SK-N-SH (cell line): Measurements from ENCODE around the gene MTMR12. TPM values are rescaled to one million over a fixed set of nuclear protein-coding genes. Genes with fewer than 3 reads are reported as not detected.

ENCODE experiments used
- CTCF ChIA-PET: fragments of 300-600, 350-600 bp; formaldehyde crosslinking; extraction: SDS; loops from one replicate; lab custom pipeline; 2021; lab: Yijun Ruan, JAX
- POLR2A ChIA-PET: fragments of 350-600 bp; sonication (Branson Sonifier 250); formaldehyde crosslinking; extraction: SDS; loops from one replicate; lab custom pipeline; 2020; ENCODE audit warnings: antibody characterized with exemption, inconsistent platforms; lab: Yijun Ruan, JAX
- DNase-seq: peaks from one replicate; pipeline ENCODE4 v3.0.0; 2012
- H2AFZ ChIP-seq: fragments of 200-600 bp; sonication (generic); 2 replicates; pipeline ENCODE4 v1.8.1; 2016; ENCODE audit warnings: antibody characterized with exemption, mild to moderate bottlenecking, low read depth
- H3F3A ChIP-seq: fragments of 200-600 bp; sonication (generic); replicated peaks from 2 replicates; pipeline ENCODE3; 2016; ENCODE audit warnings: antibody characterized with exemption, mild to moderate bottlenecking; ENCODE audit not compliant: insufficient read depth
- H3K27ac ChIP-seq, 2 experiments: fragments of 200-500 bp in 1 of 2; fragments of 200-600 bp in 1 of 2; sonication (Bioruptor generic) in 1 of 2; sonication (generic), shearing (Covaris generic) in 1 of 2; 2 replicates each; pipeline versions ENCODE4 v1.5.1 to v1.6.1; 2014 to 2016; ENCODE audit warnings: low read depth in 2 of 2, inconsistent platforms in 1 of 2, low read length in 1 of 2, mild to moderate bottlenecking in 1 of 2, mixed read lengths in 1 of 2
- H3K27me3 ChIP-seq: fragments of 200-600 bp; sonication (generic), shearing (Covaris generic); 2 replicates; pipeline ENCODE4 v1.6.1; 2016; ENCODE audit warnings: mixed run types; ENCODE audit not compliant: insufficient read depth
- H3K36me3 ChIP-seq, 2 experiments: fragments of 200-500 bp in 1 of 2; fragments of 200-600 bp in 1 of 2; sonication (Bioruptor generic) in 1 of 2; sonication (generic) in 1 of 2; replicated peaks in 1 of 2; 2 replicates each; pipeline versions ENCODE3 to v1.5.1; 2014 to 2016; ENCODE audit warnings: low read length in 1 of 2, mild to moderate bottlenecking in 1 of 2; ENCODE audit not compliant: insufficient read depth in 2 of 2, control insufficient read depth in 1 of 2
- H3K4me1 ChIP-seq, 2 experiments: fragments of 200-500 bp in 1 of 2; fragments of 200-600 bp in 1 of 2; sonication (Bioruptor generic) in 1 of 2; sonication (generic), shearing (Covaris generic) in 1 of 2; 2 replicates each; pipeline versions ENCODE4 v1.5.1 to v1.6.1; 2014 to 2016; ENCODE audit warnings: low read depth in 1 of 2, low read length in 1 of 2, mixed run types in 1 of 2; ENCODE audit not compliant: insufficient read depth in 2 of 2, control insufficient read depth in 1 of 2
- H3K4me2 ChIP-seq: fragments of 200-600 bp; sonication (generic), shearing (Covaris generic); 2 replicates; pipeline ENCODE4 v1.6.1; 2017; ENCODE audit warnings: mixed run types
- H3K4me3 ChIP-seq, 2 experiments: fragments of 200-500 bp in 1 of 2; fragments of 200-600 bp in 1 of 2; sonication (Bioruptor generic) in 1 of 2; sonication (generic), shearing (Covaris generic) in 1 of 2; 2 replicates each; pipeline versions ENCODE4 v1.5.1 to v1.8.1; 2014 to 2016; ENCODE audit warnings: low read depth in 2 of 2, inconsistent platforms in 1 of 2, low read length in 1 of 2, mild to moderate bottlenecking in 1 of 2, mixed read lengths in 1 of 2, moderate library complexity in 1 of 2
- H3K79me2 ChIP-seq: fragments of 200-600 bp; sonication (generic); 2 replicates; pipeline ENCODE4 v1.8.1; 2017; ENCODE audit warnings: mild to moderate bottlenecking; ENCODE audit not compliant: insufficient read depth
- H3K9ac ChIP-seq: fragments of 200-600 bp; sonication (generic); 2 replicates; pipeline ENCODE4 v1.6.1; 2017; ENCODE audit warnings: mixed run types
- H3K9me2 ChIP-seq: fragments of 200-600 bp; sonication (generic); 2 replicates; pipeline ENCODE4 v1.6.1; 2017; ENCODE audit warnings: mixed run types
- H3K9me3 ChIP-seq: fragments of 200-600 bp; sonication (generic); 2 replicates; pipeline ENCODE4 v1.6.1; 2017; ENCODE audit warnings: mixed run types, mild to moderate bottlenecking, moderate library complexity
- H4K20me1 ChIP-seq: fragments of 200-600 bp; sonication (generic); 2 replicates; pipeline ENCODE4 v1.6.1; 2017; ENCODE audit warnings: mild to moderate bottlenecking, mixed run types; ENCODE audit not compliant: insufficient read depth
- ELF1 ChIP-seq: IDR thresholded peaks from 2 replicates; pipeline ENCODE4 v1.4.0; 2012
- EZH2phosphoT487 ChIP-seq: fragments of 200-600 bp; sonication (generic); IDR thresholded peaks from 2 replicates; pipeline ENCODE4 v1.6.1; 2017; ENCODE audit warnings: low read depth, mixed run types, mild to moderate bottlenecking, antibody characterized with exemption, moderate library complexity, borderline replicate concordance
- GABPA ChIP-seq: IDR thresholded peaks from 2 replicates; pipeline ENCODE4 v1.4.0; 2012; ENCODE audit warnings: low read depth, mild to moderate bottlenecking
- GATA2 ChIP-seq: sonication (generic); formaldehyde crosslinking; IDR thresholded peaks from 2 replicates; pipeline ENCODE4 v1.5.0; 2020; ENCODE audit warnings: mild to moderate bottlenecking, missing genetic modification reagents
- JUND ChIP-seq: IDR thresholded peaks from 2 replicates; pipeline ENCODE4 v1.4.0; 2012
- MEF2A ChIP-seq: IDR thresholded peaks from 2 replicates; pipeline ENCODE4 v1.4.0; 2012; ENCODE audit warnings: low read depth, borderline replicate concordance
- POLR2AphosphoS5 ChIP-seq: IDR thresholded peaks from 2 replicates; pipeline ENCODE4 v1.6.1; 2012; ENCODE audit warnings: low read depth, low read length
- RAD21 ChIP-seq: IDR thresholded peaks from 2 replicates; pipeline ENCODE4 v1.6.1; 2012; ENCODE audit warnings: mild to moderate bottlenecking, low read length
- RCOR1 ChIP-seq: fragments of 150-350 bp; IDR thresholded peaks from 2 replicates; pipeline ENCODE4 v1.6.1; 2017; ENCODE audit warnings: antibody characterized with exemption, low read length
- RFX5 ChIP-seq: IDR thresholded peaks from 2 replicates; pipeline ENCODE4 v1.6.1; 2012; ENCODE audit warnings: mild to moderate bottlenecking, improper control_type of control experiment, low read length
- SMC3 ChIP-seq: IDR thresholded peaks from 2 replicates; pipeline ENCODE4 v1.6.1; 2012; ENCODE audit warnings: low read depth, low read length, improper control_type of control experiment
- USF2 ChIP-seq: fragments of 150-350 bp; IDR thresholded peaks from 2 replicates; pipeline ENCODE4 v1.6.1; 2017; ENCODE audit warnings: antibody characterized with exemption, low read length, low read depth, borderline replicate concordance
- ZBTB33 ChIP-seq: IDR thresholded peaks from 2 replicates; pipeline ENCODE4 v1.4.0; 2012; ENCODE audit warnings: low read depth, borderline replicate concordance
- WGBS: methylation state at CpG from one replicate; pipeline ENCODE4 v1.1.6; 2017; ENCODE audit warnings: low lambda C conversion rate; 5-methylcytosine and 5-hydroxymethylcytosine counted together
- polyA plus RNA-seq, 3 experiments: library from polyadenylated mRNA; depleted of rRNA; stranded (reverse); fragments of >200 nt; gene quantifications; 2 replicates each; pipeline ENCODE4 v1.2.3, GENCODE V29; 2012
- TF ChIP-seq, protein P1 (sequence below): IDR thresholded peaks from 2 replicates; pipeline ENCODE4; 2012
- TF ChIP-seq, protein P2 (sequence below): fragments of 200-600 bp; sonication (generic); IDR thresholded peaks from 2 replicates; pipeline ENCODE4 v1.6.1; 2017; ENCODE audit warnings: antibody characterized with exemption, mild to moderate bottlenecking, moderate library complexity
- TF ChIP-seq, protein P3 (sequence below): IDR thresholded peaks from 2 replicates; pipeline ENCODE4 v1.6.1; 2012; ENCODE audit warnings: mild to moderate bottlenecking, low read depth, low read length, moderate library complexity
- TF ChIP-seq, protein P4 (sequence below): IDR thresholded peaks from 2 replicates; pipeline ENCODE4 v1.4.0; 2012; ENCODE audit warnings: low read depth, borderline replicate concordance

The MTMR12 gene
- polyA plus RNA-seq, 1 of the 3 experiments (the other 2 are of a cell fraction), result 10.9 TPM

DNA sequence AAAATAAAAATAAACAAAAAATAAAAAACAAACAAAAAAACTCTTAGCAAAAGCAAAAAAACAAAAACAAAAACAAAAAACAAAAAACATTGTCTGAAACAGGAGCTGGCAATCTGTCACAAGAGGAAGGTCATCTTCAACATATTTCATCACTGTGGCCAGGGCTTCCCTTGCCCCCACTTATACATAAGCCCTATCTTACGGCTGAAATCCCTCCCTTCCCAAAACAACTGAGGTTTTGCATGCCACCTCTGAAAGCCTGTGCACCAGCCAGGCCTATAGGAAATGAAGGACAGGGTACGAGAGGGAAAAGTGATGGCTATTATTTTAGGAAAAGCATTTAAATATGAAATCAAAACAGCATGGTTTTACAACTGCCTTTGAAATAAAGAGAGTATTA is 10.8 kb downstream of the MTMR12 start:
- 98% methylated on average over 2 of the region's 2 CpGs for WGBS
- Histone ChIP-seq H2AFZ (no peak overlapping the region), H3F3A (no peaks in the 10 kb centered on the region), H4K20me1 (0 out of 2 replicates have a peak, but pooled peaks cover 6% of the 10 kb centered on the region), H3K4me1 (no peaks in the 10 kb centered on the region), H3K4me3 (no peak overlapping the region), H3K4me2 (no peak overlapping the region), H3K9me2 (no peaks in the 10 kb centered on the region), H3K27me3 (no peaks in the 10 kb centered on the region), H3K9ac (no peak overlapping the region), H3K79me2 (peaks cover 77% of the 10 kb centered on the region), H3K27ac (no peak overlapping the region), H3K36me3 (no peaks in the 10 kb centered on the region), H3K9me3 (no peaks in the 10 kb centered on the region)
- POLR2A ChIA-PET, result no interaction called here
- no peak for TF ChIP-seq GABPA
- TF ChIP-seq, protein P1, sequence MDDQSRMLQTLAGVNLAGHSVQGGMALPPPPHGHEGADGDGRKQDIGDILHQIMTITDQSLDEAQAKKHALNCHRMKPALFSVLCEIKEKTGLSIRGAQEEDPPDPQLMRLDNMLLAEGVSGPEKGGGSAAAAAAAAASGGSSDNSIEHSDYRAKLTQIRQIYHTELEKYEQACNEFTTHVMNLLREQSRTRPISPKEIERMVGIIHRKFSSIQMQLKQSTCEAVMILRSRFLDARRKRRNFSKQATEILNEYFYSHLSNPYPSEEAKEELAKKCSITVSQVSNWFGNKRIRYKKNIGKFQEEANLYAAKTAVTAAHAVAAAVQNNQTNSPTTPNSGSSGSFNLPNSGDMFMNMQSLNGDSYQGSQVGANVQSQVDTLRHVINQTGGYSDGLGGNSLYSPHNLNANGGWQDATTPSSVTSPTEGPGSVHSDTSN, result no peak
- TF ChIP-seq, protein P2, sequence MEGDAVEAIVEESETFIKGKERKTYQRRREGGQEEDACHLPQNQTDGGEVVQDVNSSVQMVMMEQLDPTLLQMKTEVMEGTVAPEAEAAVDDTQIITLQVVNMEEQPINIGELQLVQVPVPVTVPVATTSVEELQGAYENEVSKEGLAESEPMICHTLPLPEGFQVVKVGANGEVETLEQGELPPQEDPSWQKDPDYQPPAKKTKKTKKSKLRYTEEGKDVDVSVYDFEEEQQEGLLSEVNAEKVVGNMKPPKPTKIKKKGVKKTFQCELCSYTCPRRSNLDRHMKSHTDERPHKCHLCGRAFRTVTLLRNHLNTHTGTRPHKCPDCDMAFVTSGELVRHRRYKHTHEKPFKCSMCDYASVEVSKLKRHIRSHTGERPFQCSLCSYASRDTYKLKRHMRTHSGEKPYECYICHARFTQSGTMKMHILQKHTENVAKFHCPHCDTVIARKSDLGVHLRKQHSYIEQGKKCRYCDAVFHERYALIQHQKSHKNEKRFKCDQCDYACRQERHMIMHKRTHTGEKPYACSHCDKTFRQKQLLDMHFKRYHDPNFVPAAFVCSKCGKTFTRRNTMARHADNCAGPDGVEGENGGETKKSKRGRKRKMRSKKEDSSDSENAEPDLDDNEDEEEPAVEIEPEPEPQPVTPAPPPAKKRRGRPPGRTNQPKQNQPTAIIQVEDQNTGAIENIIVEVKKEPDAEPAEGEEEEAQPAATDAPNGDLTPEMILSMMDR, result no peak
- no peak for TF ChIP-seq ZBTB33
- TF ChIP-seq, protein P3, sequence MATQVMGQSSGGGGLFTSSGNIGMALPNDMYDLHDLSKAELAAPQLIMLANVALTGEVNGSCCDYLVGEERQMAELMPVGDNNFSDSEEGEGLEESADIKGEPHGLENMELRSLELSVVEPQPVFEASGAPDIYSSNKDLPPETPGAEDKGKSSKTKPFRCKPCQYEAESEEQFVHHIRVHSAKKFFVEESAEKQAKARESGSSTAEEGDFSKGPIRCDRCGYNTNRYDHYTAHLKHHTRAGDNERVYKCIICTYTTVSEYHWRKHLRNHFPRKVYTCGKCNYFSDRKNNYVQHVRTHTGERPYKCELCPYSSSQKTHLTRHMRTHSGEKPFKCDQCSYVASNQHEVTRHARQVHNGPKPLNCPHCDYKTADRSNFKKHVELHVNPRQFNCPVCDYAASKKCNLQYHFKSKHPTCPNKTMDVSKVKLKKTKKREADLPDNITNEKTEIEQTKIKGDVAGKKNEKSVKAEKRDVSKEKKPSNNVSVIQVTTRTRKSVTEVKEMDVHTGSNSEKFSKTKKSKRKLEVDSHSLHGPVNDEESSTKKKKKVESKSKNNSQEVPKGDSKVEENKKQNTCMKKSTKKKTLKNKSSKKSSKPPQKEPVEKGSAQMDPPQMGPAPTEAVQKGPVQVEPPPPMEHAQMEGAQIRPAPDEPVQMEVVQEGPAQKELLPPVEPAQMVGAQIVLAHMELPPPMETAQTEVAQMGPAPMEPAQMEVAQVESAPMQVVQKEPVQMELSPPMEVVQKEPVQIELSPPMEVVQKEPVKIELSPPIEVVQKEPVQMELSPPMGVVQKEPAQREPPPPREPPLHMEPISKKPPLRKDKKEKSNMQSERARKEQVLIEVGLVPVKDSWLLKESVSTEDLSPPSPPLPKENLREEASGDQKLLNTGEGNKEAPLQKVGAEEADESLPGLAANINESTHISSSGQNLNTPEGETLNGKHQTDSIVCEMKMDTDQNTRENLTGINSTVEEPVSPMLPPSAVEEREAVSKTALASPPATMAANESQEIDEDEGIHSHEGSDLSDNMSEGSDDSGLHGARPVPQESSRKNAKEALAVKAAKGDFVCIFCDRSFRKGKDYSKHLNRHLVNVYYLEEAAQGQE, result no peak
- TF ChIP-seq JUND, result no peak
- TF ChIP-seq RAD21, result no peak
- no peak for TF ChIP-seq GATA2 (CRISPR knock-in tag)
- no peak for TF ChIP-seq RCOR1
- TF ChIP-seq, protein P4, sequence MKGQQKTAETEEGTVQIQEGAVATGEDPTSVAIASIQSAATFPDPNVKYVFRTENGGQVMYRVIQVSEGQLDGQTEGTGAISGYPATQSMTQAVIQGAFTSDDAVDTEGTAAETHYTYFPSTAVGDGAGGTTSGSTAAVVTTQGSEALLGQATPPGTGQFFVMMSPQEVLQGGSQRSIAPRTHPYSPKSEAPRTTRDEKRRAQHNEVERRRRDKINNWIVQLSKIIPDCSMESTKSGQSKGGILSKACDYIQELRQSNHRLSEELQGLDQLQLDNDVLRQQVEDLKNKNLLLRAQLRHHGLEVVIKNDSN, result no peak
- no peak for TF ChIP-seq EZH2phosphoT487
- TF ChIP-seq USF2, result no peak
- no peak for TF ChIP-seq POLR2AphosphoS5
- no peak for TF ChIP-seq ELF1
- TF ChIP-seq SMC3, result no peak
- no peak for TF ChIP-seq RFX5
- TF ChIP-seq MEF2A, result no peak
- CTCF ChIA-PET, result interaction anchor here (2.8 kb wide), 1 partner anchor 69 kb away, joined by 6 read pairs; no protein-coding TSS in a partner anchor
- DNase-seq, result no peak
